Measurements from ENCODE around the gene ZER1.

The ZER1 gene

DNA sequence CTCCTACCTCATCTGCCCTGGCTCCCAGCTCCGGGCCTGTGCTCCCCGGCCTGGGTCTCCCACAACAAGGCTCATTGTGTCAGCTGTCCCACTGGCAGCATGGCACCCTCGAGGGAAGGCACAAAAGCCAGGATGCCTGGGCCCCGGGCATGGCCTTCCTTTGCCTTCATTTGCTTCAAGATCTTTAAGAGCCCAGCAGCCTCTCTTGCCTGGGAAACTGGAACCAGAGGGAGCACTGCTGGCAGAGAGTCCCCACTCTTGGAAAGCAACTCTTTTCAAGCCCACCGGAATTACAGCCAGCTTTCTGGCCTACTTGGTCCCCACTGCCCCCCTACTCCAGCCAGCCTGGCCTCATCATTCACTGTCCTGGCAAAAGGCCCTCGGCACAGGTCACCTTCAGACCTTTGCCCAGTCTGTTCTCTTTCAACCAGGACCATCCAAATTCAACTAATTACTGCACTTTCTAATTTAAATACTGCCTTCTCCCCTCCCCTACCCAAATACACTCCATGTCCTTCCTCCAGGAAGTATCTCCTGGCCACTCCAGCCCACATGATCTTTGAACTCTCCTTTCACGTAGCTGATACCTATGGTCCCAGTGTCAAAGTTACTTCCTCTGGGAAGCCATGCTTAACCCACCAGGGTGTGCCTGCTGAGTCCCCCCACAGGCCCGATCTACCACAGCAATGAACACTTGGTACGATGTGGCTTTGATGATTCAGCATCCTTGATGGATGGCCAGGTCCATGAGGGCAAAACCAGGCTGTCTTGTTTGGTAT, 8.9 kb downstream of the ZER1 start:
- no peak for DNase-seq (ENCODE audit: low read depth)
- no peak overlapping the region for H3K4me3 ChIP-seq (replicated peaks; ENCODE audit: low read depth, low read length)
- TF ChIP-seq, protein P1, sequence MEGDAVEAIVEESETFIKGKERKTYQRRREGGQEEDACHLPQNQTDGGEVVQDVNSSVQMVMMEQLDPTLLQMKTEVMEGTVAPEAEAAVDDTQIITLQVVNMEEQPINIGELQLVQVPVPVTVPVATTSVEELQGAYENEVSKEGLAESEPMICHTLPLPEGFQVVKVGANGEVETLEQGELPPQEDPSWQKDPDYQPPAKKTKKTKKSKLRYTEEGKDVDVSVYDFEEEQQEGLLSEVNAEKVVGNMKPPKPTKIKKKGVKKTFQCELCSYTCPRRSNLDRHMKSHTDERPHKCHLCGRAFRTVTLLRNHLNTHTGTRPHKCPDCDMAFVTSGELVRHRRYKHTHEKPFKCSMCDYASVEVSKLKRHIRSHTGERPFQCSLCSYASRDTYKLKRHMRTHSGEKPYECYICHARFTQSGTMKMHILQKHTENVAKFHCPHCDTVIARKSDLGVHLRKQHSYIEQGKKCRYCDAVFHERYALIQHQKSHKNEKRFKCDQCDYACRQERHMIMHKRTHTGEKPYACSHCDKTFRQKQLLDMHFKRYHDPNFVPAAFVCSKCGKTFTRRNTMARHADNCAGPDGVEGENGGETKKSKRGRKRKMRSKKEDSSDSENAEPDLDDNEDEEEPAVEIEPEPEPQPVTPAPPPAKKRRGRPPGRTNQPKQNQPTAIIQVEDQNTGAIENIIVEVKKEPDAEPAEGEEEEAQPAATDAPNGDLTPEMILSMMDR (IDR thresholded peaks at IDR 0.05; ENCODE audit: low read length, missing control alignments): no peak

DNA sequence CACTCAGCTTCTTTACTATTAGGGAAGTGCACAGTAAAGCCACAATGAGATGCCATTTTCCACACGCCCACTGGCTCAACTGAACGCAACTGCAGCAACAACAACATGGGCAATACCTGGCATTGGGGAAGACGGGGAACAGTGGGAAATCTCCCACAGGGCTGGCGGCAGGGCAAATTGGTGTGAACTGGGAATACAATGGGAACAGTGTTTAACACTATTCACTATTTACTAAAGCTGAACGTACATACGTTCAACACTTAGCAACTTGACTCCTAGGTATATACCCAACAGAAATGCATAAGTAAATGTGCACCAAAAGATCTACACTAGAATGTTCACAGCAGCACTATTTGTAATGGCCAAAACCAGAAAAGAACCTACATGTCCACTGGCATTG, 14.1 kb downstream of the ZER1 start:
- DNase-seq (ENCODE audit: low read depth): no peak
- no peak overlapping the region for H3K4me3 ChIP-seq (replicated peaks; ENCODE audit: low read depth, low read length)
- TF ChIP-seq, protein P1 (IDR thresholded peaks at IDR 0.05; ENCODE audit: low read length, missing control alignments): no peak

DNA sequence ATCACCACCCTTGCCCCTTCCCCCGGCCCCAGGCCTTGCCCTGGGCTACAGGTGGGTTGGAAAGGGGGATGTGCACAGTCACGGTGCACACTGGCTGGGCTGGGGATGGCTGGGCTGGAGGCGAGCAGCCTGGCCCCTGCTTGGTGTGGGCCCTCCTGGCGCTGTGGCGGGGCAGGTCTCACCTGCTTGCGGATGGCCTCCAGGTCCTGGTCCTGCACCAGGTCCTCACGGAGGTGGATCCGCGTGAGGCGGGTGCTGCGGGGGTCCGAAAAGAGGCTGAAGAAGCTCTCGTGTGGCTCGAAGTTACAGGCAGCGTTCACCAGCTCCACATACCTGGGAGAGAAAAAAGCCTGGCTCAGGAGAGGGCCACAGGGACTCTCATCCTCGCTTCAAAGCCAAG, 18.1 kb downstream of the ZER1 start:
- no peak overlapping the region for H3K4me3 ChIP-seq (replicated peaks; ENCODE audit: low read depth, low read length)
- TF ChIP-seq, protein P1 (IDR thresholded peaks at IDR 0.05; ENCODE audit: low read length, missing control alignments): no peak
- DNase-seq (ENCODE audit: low read depth): no peak

DNA sequence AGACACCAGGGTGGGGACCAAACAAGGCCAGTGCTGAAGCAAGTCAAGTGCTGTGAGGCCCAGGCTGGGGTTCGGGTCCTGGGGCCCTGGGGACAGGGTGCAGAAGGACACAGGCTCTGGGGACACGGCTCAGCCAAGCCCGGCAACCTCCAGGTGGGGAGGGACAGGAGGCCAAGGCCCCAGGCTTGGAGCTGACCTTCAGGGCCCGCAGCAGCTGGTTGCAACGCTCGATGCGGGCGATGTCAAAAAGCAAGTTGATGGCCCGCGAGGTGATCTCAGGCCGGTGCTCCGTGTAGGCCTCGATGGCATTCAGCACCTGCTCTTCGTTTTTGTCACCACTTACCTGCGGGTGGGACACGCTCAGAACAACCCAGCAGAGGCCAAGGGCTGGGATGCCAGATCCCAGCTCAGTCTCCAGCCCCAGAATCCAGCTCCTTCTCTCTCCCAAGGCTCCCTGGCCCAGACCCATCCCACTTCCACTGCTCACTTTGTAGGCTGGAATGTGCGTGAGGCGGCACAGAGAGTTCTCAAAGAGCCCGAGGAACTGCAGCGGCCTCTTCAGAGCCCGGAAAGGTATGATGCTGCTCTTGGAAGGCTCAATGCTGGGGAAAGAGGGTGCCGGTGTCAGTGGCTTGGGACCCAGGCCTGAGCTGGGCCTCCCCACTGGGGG, 20.7 kb downstream of the ZER1 start:
- TF ChIP-seq, protein P1 (IDR thresholded peaks at IDR 0.05; ENCODE audit: low read length, missing control alignments): no peak
- DNase-seq (ENCODE audit: low read depth): no peak
- no peak overlapping the region for H3K4me3 ChIP-seq (replicated peaks; ENCODE audit: low read depth, low read length)

DNA sequence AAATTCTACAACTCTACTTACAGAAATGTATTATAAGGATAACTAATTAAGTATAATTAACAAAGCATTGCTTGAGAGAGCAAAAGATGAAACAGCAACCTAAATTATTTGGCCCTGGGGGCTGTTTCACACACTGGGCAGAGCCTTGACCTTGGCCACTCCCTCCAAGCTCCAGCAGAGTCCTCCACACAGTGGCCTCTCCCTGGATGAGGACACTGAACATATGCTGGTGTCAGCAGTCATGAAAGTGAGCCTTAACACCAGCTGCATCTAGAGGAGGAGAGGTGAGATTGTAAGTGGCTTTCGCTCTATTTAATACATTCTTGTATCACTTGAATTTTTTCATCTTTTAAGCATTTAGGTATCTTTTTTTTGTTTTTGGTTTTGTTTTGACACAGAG, 24.5 kb downstream of the ZER1 start:
- TF ChIP-seq, protein P1 (IDR thresholded peaks at IDR 0.05; ENCODE audit: low read length, missing control alignments): no peak
- no peak for DNase-seq (ENCODE audit: low read depth)
- no peak overlapping the region for H3K4me3 ChIP-seq (replicated peaks; ENCODE audit: low read depth, low read length)

DNA sequence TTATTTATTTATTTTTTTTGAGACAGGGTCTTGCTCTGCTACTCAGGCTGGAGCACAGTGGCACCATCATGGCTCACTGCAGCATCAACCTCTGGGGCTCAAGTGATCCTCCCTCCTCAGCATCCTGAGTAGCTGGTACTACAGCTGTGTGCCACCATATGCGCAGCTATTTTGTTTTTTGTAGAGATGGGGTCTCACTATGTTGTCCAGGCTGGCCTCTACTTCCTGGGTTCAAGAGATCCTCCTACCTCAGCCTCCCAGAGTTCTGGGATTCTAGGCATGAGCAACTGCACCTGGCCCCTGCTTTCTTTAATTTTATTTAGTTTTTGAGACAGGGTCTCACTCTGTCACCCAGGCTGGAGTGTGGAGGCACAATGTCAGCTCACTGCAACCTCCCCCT, 28.3 kb downstream of the ZER1 start:
- no peak for DNase-seq (ENCODE audit: low read depth)
- no peak overlapping the region for H3K4me3 ChIP-seq (replicated peaks; ENCODE audit: low read depth, low read length)
- TF ChIP-seq, protein P1 (IDR thresholded peaks at IDR 0.05; ENCODE audit: low read length, missing control alignments): no peak
